ENCODE results near the gene YKT6. TPM values are rescaled to one million over a fixed set of nuclear protein-coding genes. Genes with fewer than 3 reads are reported as not detected.

YKT6 gene
- total and polyA plus RNA-seq, 7 donors, result 47.7 to 153 (median 68.7) TPM

DNA sequence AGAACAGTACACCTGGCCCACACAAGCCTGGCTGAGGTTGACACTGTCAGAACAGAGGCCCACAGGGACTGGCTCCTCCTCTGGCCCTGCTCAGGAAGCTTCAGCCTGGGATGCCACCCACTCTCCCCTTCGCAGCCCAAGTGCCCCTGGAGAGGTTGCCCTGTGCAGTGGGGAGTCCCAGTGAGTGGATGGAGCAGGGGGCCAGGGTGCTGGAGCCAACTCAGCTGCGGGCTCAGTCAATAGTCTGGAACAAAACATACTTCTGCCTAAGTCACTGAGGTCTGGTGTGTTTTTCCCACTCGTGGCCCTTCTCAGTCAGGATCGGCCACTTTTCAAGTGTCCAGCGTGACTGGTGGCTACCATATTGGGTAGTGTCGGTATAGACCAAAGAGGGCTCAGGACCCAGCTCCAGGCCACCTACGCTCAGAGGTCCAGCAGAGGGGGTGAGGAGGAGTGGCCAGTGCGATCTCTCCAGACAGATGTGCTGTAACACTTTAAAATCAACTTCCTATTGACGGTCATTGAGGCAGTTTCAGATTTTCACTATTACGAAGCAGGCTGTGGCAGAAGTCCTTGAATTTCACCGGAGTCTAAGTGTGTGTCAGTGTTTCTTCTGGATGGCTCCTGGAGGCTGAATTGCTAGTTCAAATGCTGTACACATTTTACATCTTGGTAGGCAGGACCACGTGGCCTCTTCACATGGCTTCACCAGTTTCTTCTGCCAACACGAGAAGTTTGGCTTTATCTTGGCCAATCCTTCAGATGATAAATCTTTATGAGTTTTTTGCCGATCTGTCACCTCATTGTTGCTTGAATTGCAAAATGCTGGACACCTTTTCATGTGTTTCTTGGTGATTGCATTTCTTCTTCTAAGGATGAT, 10.5 kb upstream of the YKT6 start:
- DNase-seq (no peak), ATAC-seq (no peak)
- TF ChIP-seq, protein P1, sequence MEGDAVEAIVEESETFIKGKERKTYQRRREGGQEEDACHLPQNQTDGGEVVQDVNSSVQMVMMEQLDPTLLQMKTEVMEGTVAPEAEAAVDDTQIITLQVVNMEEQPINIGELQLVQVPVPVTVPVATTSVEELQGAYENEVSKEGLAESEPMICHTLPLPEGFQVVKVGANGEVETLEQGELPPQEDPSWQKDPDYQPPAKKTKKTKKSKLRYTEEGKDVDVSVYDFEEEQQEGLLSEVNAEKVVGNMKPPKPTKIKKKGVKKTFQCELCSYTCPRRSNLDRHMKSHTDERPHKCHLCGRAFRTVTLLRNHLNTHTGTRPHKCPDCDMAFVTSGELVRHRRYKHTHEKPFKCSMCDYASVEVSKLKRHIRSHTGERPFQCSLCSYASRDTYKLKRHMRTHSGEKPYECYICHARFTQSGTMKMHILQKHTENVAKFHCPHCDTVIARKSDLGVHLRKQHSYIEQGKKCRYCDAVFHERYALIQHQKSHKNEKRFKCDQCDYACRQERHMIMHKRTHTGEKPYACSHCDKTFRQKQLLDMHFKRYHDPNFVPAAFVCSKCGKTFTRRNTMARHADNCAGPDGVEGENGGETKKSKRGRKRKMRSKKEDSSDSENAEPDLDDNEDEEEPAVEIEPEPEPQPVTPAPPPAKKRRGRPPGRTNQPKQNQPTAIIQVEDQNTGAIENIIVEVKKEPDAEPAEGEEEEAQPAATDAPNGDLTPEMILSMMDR (IDR thresholded peaks at IDR 0.05), result no peak
- intact Hi-C loops (cut with DNase I), result loop anchor here in 1 of 2 donors (5.0 to 10.0 kb wide), 2 partner anchors 53 to 165 kb away; no protein-coding TSS in a partner anchor
- 82 to 88% (median 85%) methylated on average over 14 of the region's 14 CpGs for WGBS, 3 donors
- peaks cover 0 to 2% (median 0%) of the 10 kb centered on the region in 3 donors for H3K27me3 ChIP-seq (ENCODE audit: insufficient read depth in 3 of 3, low read length in 2 of 3)
- no peaks in the 10 kb centered on the region for H3K4me1 ChIP-seq
- no peaks in the 10 kb centered on the region for H3K36me3 ChIP-seq (ENCODE audit: insufficient read depth in 1 of 2, low read depth in 1 of 2)
- no peak overlapping the region for H3K27ac ChIP-seq
- H3K9me3 ChIP-seq, result no peaks in the 10 kb centered on the region
- no peak overlapping the region for H3K4me3 ChIP-seq

DNA sequence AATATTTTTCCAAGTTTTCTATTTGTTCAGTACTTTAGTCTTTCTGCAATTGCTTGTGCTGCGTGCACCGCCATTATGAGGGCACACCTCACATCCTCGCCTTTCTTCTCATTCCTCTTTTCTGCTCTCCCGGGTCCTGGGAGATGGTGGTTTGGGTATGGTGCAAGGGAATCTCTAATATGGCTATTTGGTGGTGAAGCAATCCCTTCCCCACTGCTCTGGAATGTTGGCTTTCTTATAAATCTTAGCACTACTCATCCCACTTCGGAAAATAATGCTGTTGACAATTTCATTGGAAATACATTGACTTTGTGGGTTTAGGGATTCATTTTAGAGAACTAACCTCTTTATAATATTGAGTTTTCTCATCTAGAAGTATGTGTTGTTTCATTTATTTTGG, 9.6 kb upstream of the YKT6 start:
- 81 to 86% (median 85%) methylated on average over 5 of the region's 5 CpGs for WGBS, 3 donors
- Histone ChIP-seq H3K27ac (no peak overlapping the region), H3K36me3 (ENCODE audit: insufficient read depth in 1 of 2, low read depth in 1 of 2) (no peaks in the 10 kb centered on the region), H3K27me3 (ENCODE audit: insufficient read depth in 3 of 3, low read length in 2 of 3) (peaks cover 0 to 2% (median 0%) of the 10 kb centered on the region in 3 donors), H3K9me3 (no peaks in the 10 kb centered on the region), H3K4me3 (no peak overlapping the region), H3K4me1 (no peaks in the 10 kb centered on the region)
- intact Hi-C loops (cut with DNase I), result loop anchor here in 1 of 2 donors (5.0 to 10.0 kb wide), 2 partner anchors 54 to 166 kb away; no protein-coding TSS in a partner anchor
- ATAC-seq, result no peak
- DNase-seq, result no peak
- TF ChIP-seq, protein P1 (IDR thresholded peaks at IDR 0.05), result no peak

DNA sequence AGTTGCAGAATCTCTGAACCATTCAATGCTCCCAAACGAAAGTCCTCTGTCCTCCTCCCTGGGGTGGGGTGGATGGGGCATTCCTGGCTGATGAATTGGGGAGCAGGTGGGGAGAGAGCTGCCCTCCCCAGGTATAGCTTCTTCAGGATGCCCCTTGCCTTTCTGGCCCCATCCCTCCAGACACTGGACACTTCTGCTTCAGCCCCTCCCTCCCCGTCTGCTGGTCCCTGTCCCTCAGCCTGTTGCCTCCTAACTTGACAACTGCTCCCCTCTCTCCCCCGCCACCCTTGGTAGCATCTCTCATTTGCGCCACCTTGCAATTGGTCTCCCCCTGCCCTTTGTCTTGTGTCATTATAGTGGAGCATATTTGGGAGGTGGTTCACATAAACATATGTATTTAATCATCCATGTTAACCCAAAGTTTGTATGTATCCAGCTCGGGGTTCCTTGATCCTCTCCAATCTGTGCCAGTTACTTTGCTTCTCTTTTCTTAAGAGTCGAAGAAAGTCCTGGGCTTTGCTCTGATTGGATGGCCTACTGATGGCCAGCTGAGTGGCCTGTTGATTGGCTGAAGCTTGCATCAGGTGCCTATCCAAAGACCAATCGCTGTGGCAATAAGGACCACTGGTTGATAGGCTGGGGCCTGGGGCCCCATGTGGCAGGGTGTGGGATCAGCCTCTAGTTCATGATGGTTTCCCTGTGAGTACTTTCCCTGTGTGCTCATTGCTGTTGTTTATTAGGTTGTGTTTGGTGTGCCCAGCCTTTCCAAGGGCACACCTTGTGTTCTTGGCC, 7.6 kb upstream of the YKT6 start:
- Histone ChIP-seq H3K4me1 (no peaks in the 10 kb centered on the region), H3K36me3 (ENCODE audit: insufficient read depth in 1 of 2, low read depth in 1 of 2) (no peaks in the 10 kb centered on the region), H3K27me3 (ENCODE audit: insufficient read depth in 3 of 3, low read length in 2 of 3) (peaks cover 0 to 2% (median 0%) of the 10 kb centered on the region in 3 donors), H3K9me3 (no peaks in the 10 kb centered on the region), H3K27ac (no peak overlapping the region), H3K4me3 (no peak overlapping the region)
- intact Hi-C loops (cut with DNase I), result loop anchor here in 1 of 2 donors (5.0 to 10.0 kb wide), 2 partner anchors 56 to 168 kb away; no protein-coding TSS in a partner anchor
- TF ChIP-seq, protein P1 (IDR thresholded peaks at IDR 0.05), result no peak
- ATAC-seq, result no peak
- DNase-seq, result no peak
- 92 to 93% (median 92%) methylated on average over 7 of the region's 7 CpGs for WGBS, 3 donors

DNA sequence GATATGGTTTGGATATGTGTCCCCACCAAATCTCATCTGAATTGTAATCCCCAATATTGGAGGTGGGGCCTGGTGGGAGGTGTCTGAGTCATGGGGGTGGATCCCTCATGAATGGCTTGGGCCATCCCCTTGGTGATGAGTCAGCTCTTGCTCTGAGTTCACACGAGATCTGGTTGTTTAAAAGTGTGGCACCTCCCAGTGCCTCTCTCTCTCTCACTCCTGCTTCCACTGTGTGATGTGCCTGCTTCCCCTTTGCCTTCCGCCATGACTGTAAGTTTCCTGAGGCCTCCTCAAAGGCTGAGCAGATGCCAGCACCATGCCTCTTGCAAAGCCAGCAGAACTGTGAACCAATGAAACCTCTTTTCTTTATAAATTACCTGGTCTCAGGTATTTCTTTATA, 6.7 kb upstream of the YKT6 start:
- Histone ChIP-seq H3K27ac (no peak overlapping the region), H3K9me3 (no peaks in the 10 kb centered on the region), H3K4me1 (no peaks in the 10 kb centered on the region), H3K4me3 (no peak overlapping the region), H3K27me3 (ENCODE audit: insufficient read depth in 3 of 3, low read length in 2 of 3) (peaks cover 0 to 2% (median 0%) of the 10 kb centered on the region in 3 donors), H3K36me3 (ENCODE audit: insufficient read depth in 1 of 2, low read depth in 1 of 2) (no peaks in the 10 kb centered on the region)
- TF ChIP-seq, protein P1 (IDR thresholded peaks at IDR 0.05), result no peak
- DNase-seq (no peak), ATAC-seq (no peak)
- 54 to 71% (median 62%) methylated on average over 2 of the region's 2 CpGs for WGBS, 3 donors
- intact Hi-C loops (cut with DNase I), result loop anchor here in 1 of 2 donors (5.0 to 10.0 kb wide), 2 partner anchors 57 to 169 kb away; no protein-coding TSS in a partner anchor

All from psoas muscle (tissue), 8 donors.